UCSD-AML1 (cell line): ENCODE results near the gene KCNC3.

ENCODE experiments used
- DNase-seq: peaks from one replicate; lab custom pipeline; 2025; ENCODE audit not compliant: unreplicated experiment; lab: John Stamatoyannopoulos, UW

The KCNC3 gene

DNA sequence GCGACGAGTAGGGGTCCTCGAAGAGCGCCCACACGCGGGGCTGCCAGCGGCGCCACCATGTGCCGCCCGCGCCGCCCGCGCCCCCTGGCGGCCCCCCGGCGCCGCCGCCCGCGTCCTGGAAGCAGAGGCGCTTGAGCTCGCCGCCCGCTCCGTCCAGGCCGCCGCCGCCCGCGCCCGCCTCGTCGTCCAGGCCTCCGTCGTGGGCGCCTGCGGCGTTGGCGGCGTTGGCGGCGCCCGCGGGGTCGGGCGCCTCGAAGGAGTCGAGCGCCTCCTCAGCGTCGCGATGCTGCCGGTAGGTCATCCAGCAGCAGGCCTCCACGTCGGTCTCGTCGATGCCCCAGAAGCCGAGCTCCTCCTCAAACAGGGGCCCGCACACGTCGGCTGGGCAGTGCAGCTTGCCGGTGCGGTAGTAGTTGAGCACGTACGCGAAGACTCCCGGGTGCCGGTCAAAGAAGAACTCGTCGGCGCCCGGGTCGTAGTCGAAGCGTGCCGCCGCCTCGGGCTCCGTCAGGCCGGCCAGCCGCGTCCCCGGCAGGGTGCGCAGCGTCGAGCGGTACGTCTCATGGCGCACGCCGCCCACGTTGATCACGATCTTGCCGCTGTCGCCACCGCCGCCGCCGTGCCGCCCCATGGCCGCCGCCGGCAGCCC is 829 bp downstream of the KCNC3 start:
- no peak for DNase-seq

DNA sequence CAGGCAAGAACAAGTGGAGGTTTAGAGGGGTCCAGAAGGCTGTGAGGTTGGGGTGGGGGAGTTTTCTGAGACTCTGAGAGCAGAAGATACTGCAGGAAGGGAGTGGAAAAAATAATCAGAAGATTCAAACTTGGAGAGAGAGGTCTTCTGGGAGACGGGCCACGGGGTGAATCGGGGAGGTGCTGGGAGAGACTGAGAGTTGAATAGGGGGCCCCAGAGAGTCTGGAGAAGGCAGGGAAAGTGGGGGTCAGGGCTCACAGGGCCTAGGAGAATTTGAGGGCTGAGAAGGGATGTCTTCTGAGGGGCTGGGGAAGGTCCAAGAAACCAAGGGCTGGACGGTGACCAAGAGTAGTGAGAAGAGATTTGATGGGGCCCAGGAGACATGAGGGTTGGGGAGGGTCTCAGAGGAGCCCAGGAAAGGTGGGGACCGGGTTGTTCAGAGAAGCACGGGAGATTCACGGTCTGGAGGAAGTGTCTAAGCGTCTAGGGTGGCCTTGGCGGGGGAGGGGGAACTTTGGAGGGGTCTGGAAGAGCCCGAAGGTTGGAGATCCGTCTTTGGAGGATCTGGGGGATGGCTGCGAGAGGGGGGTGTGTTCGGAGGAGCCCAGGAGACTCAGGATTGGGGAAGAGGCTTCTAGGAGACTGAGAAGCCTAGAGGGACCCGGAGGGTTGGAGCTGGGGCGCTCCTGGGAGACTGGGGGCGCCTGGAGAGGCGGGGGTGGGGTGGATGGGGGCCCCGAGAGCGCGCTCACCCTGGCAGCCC is 1.5 kb downstream of the KCNC3 start:
- DNase-seq, result no peak

DNA sequence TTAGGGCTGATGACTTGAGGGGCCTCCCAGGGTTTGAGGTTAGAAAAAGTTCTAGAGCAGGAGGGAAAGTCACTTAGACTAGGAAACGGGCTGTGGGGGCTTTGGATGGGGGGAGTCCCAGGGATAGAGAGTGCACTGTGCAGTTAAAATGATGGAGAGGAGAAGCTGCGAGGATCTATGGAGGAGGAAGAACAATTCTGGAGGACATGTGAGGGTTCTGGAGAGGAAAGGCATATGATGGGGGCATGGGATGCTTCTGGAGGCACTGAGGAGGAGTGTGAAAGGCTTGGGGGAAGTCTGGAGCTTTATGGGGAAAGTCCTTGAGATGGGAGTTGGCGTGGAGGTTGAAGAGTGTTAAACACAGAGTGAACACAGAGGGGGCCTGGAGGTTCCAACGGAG is 2.2 kb downstream of the KCNC3 start:
- no peak for DNase-seq

DNA sequence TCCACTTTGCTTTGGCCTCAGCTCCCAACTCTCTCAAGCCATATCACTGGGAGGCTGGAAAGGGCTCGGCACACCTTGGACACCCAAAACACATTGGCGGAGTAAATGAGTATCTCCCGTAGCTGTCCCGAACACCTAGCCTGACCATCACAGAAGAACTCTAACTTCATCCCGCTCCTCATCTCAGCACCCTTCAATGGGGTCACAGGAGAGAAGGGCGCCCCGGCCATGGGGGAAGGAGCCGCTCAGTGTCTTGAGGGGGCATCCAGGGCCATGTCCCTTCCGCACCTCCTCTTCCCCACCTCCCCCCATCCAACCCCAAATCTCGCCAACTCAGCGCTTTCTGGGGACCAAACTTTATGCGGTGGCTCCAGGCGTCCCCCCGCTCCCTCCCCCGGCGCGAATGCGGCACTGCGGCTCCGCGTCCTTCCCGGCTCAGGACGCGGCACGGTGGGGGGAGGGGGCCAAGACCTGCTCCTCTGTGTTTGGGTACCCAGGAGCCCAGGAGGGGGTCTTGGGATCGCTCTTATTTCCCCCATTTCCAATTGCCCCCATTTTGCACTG is 3.0 kb downstream of the KCNC3 start:
- DNase-seq, result no peak

DNA sequence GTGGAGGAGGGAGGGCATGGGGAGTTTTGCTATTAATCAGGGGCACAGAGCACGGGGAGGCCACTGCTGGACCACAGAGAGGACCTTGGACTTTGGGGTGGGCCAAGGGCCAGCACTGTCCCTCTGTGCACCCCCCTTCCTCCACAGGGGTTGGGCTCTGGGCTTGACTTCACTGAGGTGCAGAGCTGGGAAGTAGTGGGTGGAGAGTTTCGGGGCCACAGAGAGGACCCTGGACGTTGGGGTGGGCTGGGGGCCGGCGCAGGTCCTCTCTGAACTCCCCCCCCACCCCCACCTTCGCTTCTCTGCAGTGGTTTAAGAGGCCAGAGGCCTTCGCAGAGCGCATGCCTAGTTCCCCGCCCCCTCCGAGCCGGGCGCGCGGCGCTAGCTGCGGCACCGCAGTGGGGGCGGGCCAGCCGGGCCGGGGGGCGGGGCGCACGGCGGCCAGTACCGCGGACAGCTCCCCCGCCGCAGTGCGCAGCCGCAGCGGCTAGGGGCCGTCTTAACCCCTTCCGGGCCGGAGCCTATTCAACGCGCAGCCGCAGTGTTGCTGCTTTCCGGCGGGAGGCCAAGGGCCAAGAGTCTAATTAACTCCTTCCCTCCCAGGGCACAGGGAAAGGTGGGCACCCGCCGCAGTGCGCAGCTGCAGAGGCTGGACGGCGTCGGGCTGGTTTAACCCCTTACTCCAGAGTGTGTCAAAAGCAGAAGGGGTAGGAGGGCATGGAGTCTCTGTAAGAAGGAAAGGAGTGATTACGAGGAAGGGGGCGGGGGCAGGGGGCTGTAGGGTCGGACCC is 3.7 kb downstream of the KCNC3 start:
- peak; percentile 83 for DNase-seq

DNA sequence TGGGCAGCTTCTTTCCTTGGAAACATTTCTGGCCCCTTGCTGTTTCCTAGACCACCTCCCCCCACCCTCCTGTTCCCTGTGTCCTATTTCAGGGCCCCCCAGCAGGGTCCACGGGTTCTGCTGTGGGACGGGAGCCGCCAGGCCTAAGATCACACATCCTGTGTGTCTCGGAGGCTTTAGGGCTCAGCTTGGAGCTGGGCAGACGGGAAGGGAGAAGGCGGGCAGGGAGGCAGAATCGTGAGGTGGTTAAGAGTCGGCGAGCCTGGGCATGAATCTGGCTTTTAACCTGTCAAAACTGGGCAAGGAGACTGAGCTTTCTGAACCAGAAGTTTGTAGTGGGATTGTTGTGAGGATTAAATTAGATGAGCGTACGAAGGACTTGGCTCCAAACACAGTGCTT is 4.8 kb downstream of the KCNC3 start:
- no peak for DNase-seq

DNA sequence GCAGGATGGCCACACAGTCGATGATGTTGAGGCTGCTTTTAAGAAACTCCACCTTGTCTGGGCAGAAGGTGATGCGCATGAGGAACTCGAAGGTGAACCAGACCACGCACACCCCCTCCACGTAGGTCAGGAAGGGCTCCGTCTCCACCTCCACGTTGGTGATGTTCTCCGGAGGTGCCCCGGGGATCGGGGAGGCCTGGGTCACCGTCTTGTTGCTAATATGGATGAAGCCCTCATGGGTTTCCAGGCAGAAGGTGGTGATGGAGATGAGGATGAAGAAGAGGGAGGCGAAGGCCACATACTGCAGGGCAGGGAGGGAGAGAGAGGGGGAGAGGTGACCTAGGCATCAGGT is 5.4 kb downstream of the KCNC3 start:
- DNase-seq, result no peak

DNA sequence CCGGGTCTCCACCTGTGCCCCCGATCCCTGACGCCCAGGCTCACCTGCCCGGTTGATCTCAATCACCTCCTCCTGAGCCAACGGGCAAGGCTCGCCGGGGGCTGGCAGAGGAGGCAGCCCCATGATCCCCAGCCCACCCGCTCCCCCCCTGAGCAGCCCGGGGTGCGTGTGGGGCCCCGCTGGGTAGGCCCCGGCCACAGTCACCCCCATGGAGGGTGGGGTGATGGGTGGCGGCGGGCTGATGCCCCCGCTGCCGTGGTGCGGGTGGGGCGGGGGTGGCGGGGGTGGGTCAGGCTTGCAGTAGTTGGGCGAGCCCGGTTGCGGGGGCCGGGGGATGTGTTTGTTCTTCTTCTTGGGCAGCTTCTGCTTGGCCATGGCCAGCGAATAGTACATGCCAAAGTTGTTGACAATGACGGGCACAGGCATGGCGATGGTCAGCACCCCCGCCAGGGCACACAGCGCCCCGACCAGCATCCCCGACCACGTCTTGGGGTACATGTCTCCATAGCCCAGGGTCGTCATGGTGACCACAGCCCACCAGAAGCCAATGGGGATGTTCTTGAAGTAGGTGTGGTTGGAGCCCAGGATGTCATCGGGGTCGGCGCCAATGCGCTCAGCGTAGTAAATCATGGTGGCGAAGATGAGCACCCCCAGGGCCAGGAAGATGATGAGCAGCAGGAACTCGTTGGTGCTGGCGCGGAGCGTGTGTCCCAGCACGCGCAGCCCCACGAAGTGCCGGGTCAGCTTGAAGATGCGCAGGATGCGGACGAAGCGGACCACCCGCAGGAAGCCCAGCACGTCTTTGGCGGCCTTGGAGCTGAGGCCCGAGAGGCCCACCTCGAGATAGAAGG is 6.0 kb downstream of the KCNC3 start:
- no peak for DNase-seq

DNA sequence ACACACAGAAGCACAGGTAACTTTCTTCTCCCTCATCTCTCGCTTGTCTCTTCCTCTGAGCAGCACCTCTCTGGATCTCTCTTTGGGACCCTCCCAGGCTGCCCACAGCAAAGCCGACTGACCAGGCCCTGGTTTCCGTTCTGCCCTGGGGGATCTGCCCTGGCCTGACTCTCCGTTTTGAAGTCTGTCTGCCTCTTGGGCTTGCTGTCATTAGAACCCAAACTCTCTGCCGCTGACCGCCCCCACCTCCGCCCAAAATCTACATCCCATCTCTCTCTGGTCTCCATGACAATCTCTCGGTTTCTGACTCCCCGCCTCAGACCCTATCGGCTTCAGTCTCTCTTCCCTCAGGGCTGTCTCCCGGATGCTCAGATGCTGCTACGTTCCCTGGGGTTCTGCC is 6.9 kb downstream of the KCNC3 start:
- DNase-seq, result no peak

DNA sequence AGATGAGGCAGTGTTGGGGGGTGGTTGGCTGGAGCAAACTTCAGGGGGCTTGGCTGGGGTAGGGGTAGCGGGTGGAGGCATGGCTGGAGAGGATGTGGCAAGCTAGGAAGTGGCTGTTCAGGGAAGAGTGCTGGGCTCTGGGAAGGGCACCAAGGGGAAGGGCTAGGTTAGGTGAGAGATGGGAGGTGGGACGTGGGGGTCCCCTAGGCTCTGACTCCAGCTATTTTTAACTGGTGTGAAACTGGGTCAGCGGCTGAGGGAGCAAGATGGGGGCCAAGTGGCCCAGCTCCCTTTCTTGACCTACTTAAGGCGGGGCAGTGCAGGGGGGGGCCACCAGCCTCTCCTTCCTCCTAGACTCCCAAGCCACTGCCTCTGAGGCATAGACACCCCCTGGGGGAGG is 7.3 kb downstream of the KCNC3 start:
- DNase-seq, result no peak

DNA sequence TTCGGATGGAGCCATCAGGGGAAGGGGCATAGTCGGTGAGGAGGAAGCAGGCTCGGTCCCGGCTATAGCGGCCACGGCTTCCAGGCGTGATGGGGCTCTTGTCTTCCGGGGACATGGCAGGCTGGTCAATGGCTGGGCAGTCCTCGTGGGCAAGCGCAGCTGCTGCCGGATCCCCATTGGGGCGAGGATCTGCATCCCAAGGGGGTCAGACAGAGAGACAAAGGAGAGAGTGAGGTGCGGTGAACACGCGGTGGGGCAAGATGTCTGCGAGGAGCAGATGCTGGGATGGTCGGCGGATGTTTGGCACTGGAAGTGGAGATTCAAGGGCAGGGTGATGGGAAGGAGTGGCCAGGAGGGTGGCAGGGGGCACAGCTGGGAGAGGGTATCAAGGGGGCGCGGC is 8.6 kb downstream of the KCNC3 start:
- no peak for DNase-seq

DNA sequence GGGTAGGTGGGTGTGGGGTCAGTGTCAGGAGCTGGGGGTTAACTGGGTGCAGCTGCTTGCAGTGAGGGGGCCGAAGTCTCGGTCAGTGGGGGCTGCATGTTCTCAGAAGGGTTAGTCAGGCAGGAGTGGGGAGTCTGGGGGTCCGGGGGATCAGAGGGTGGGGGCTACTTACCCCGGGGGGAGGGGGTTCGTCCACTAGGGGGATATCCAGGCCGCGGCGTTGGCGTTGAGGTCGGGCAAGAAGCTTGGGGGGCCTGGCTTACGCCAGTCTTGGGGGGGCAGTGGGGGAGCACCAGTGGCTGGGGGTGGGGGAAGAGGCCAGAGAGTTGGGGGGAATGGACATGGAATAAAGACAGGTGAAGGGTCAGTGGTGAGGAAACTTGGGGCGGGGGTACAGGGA is 9.1 kb downstream of the KCNC3 start:
- DNase-seq, result no peak

DNA sequence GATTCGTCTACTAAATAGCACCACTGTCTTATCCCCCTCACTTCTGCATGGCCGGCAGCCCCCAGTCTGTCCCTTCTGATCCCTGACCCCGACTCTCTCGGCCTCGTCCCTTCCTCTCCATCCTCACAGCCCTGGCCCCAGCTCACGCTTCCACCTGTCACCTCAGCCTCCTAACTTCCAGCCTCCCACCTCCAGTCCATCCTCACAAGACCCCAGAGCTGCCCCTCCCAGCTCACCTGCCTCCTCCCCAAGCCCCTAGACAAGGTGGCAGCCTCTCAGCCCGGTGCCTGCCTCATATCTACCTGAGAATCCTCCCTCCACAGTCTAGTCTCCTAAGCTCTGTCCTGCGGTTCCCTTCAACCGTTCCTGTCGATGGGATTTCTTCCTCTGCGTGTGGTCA is 10.0 kb downstream of the KCNC3 start:
- DNase-seq, result no peak

DNA sequence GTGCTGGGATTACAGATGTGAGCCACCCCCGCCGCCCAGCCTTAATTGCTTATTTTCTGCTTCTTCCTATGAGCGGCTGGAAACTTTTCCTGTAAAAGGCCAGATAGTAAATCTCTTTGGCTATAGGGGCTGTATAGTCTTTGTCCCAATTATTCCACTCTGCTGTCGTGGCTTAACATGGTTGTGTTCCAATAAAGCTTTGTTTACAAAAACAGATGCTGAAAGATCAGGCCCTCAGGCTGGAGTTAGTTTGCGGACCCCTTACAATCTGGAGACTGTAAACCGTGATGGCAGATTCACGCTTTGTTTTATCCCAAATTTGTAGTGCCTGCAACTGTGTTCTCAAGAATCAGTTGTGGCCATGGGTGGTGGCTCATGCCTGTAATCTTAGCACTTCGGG is 10.7 kb downstream of the KCNC3 start:
- no peak for DNase-seq

DNA sequence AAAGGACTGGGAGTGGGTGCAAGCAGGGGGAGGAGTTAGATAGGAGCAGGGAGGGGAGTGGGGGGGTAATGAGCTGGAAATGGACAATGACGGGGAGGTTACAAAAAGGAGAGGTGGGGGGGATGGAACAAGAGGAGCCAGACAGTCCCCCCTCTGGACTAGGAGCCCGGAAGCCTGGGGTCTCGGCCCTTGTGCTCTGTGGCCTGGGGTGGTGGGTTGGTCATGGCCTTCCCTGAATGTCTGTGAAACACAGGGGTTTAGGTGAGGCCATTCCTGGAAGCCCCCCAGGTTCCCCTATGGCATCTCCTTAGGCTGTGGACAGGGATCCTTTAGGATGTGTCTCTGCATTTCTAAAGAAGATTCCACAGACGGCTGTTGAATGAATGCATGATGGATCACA is 12.1 kb downstream of the KCNC3 start:
- DNase-seq, result no peak

DNA sequence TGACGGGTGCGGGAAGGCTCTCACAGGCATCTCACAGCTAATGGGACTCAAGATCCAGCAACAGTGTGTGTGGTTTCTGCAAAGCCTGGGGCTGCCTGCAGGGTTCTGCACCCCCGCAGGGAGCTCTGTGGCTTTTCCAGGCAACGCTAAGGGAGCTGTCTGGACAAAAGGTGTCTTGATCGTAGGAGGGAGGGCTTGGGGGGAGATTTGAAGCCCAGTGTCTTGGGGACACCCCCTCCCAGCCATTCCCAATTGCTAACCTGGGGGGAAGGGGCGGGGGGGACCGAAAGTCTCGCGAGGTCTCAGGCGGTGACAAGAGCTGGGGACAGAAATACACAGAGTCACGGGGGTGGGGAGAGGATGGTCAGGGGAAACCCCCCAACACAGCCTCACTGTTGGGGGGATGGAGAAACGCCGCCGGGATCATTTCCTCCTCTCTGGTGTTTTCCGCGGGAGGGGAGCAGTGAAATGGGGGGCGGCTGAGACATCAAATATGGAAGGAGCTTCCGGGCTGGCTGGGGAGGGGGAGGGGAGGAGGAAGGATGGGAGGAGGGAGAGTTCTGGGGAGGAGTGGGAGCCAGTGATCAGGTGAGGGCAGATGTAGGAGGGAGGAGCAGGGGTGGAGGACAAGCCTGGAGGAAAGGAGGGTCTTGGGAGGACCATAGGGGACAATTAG is 13.3 kb downstream of the KCNC3 start:
- no peak for DNase-seq

DNA sequence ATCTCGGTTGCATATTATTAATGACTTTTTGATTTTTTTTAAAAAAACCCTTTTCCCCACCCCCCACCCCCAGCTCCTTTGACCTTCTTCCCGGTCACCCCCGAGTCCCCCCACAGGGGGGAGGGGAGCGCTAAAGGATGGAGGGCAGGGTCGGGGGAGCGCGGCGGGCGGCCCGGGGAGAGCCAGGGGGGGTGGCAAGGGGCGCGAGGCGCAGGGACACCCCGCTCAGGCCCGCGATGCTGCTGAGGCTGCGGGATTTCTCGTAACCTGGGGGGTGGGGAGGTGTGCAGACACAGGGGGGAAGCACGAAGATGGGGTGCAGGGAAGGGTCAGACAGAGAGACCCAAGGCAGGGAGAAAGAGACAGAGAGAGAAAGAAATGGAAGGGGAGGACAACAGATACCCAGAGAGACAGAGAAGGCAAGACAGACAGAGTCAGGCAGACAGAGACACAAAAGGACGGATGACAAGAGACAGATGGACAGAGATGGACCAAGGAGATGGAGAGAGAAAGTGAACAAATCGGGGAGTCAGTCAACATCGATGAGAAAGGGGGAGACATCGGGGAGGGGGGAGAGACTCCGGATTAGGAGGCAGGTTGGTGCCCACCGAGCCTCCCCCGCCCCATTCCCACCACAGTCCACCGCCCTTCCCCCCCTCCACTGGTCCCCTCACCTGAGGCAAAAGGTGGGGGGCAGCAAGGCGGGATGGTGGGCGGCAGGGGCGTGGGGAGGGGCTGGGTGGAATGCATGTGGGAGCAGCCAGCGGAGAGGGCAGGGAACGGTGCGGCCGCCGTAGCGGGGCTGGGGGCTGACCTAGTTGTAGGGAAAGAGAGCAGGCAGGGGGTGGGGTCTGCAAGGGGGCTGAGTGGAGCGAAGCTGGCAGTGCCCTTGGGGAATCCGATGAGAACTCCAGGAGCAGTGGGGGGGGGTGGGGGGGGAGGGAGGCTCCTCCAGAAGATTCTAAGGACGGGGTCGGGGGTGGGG is 14.2 kb downstream of the KCNC3 start:
- no peak for DNase-seq

DNA sequence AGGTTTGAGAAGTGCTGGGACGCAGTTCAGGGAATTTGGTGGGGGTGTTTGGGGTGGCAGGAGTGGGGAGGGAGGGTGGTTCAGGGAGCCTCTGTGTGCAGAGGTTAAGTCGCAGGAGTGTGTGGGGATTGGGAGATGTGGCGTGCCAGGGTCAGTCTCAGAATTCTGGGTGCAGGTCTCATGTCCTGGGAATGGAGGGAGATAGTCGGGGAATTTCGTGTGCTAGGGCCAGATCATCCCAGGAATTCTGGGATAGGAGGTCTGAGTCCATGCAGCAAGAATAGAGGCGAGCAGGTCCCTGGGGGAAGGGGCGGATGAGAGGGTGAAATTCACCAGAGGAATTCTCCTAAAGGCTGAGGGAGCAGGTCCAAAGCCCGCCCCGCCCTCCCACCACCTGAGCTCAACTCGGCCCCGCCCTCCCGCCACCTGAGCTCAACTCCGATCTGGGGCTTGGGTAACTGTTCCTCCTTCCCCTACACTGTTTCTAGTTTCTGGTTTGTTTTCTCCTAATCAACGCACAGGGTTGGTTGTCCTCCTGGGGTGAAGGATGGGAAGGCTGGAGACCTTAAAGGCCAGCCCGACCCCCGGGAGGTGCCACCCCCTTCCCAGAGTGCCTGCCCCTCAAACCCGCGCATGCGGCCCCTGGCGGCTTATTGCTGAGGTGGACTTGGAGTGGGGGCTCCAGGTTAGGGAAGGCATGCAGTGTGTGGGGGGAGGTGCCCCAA is 15.2 kb downstream of the KCNC3 start:
- DNase-seq, result no peak
